Neuron (in vitro differentiated cells): Measurements from ENCODE around the gene CHMP4B.

Source experiments
- H2AFZ ChIP-seq: one replicate; pipeline ENCODE4 v1.6.1; 2013; ENCODE audit warnings: low read depth, mild to moderate bottlenecking, inconsistent platforms, low read length, moderate library complexity
- H3K27me3 ChIP-seq: one replicate; pipeline ENCODE4 v1.6.1; 2013; ENCODE audit warnings: low read length; ENCODE audit not compliant: insufficient read depth
- H3K36me3 ChIP-seq: one replicate; pipeline ENCODE4 v1.6.1; 2013; ENCODE audit warnings: low read length; ENCODE audit not compliant: insufficient read depth
- H3K4me1 ChIP-seq: one replicate; pipeline ENCODE4 v1.6.1; 2013; ENCODE audit warnings: low read length; ENCODE audit not compliant: insufficient read depth
- H3K4me3 ChIP-seq: 2 replicates; pipeline ENCODE4 v1.5.1; 2013; ENCODE audit warnings: mild to moderate bottlenecking, low read length, moderate library complexity
- H3K9me3 ChIP-seq: one replicate; pipeline ENCODE4 v1.6.1; 2013; ENCODE audit warnings: low read length

CHMP4B gene

GRCh38 chr20:33810885-33811775 lies at the start of gene CHMP4B:
CHMP4B (plus strand) TSS chr20:33811348; CDS start chr20:33811469, 121 bp downstream.
- peaks cover 11% of the 10 kb centered on the region for H3K4me1 ChIP-seq
- no peaks in the 10 kb centered on the region for H3K36me3 ChIP-seq
- H3K27me3 ChIP-seq: no peaks in the 10 kb centered on the region
- H3K9me3 ChIP-seq: no peaks in the 10 kb centered on the region
- peak within 1 kb of the TSS; percentile 76 for H3K4me3 ChIP-seq
- H2AFZ ChIP-seq: peak within 1 kb of the TSS; percentile 82

GRCh38 chr20:33761698-33762250 lies 49.4 kb upstream of the CHMP4B start:
- Histone ChIP-seq H3K4me3 (no peak overlapping the region), H3K9me3 (peaks cover 4% of the 10 kb centered on the region), H3K4me1 (peaks cover 1% of the 10 kb centered on the region), H3K27me3 (no peaks in the 10 kb centered on the region), H2AFZ (no peak overlapping the region), H3K36me3 (no peaks in the 10 kb centered on the region)

- Histone ChIP-seq H3K9me3 (no peaks in the 10 kb centered on the region), H3K27me3 (no peaks in the 10 kb centered on the region), H3K4me3 (no peak overlapping the region), H3K36me3 (peaks cover 2% of the 10 kb centered on the region), H3K4me1 (no peaks in the 10 kb centered on the region), H2AFZ (no peak overlapping the region)
Observed at GRCh38 chr20:33765099-33765498, 46.0 kb upstream of the CHMP4B start.

DNA sequence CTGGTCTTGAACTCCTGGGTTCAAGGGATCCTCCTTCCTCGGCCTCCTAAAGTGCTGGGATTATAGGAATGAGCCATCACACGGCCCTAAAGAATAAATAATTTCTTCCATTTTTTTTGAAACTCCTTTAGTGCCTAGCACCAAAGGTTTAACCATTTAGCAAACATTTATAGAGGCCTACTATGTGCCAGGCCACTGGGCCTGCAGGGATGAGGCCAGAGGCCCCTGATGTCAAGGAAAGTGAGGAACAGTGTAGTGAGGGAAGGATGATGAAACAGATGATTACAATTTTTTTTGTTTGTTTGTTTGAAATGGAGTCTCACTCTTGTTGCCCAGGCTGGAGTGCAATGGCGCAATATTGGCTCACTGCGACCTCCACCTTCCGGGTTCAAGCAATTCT lies 45.6 kb upstream of the CHMP4B start:
- Histone ChIP-seq H3K27me3 (no peaks in the 10 kb centered on the region), H3K36me3 (peaks cover 3% of the 10 kb centered on the region), H3K4me3 (no peak overlapping the region), H2AFZ (no peak overlapping the region), H3K4me1 (no peaks in the 10 kb centered on the region), H3K9me3 (no peaks in the 10 kb centered on the region)

DNA sequence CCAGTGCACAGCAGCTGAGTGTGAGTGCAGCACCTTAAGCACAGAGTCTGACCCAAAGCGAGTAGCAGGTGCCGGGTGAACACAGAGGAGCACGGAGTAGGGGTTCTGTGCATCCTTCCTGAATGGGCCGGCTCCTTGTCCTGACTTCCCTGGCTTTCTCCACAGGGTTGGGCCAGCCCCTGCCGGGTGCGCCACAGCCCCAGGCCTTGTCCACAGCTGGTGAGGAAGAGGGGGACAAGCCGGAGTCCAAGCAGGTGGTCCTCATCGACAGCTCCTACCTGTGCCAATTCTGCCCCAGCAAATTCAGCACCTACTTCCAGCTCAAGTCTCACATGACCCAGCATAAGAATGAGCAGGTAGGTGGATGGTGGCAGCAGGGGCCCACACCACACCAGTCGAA lies 44.5 kb upstream of the CHMP4B start:
- no peak overlapping the region for H3K4me3 ChIP-seq
- no peaks in the 10 kb centered on the region for H3K9me3 ChIP-seq
- H2AFZ ChIP-seq: no peak overlapping the region
- peaks cover 3% of the 10 kb centered on the region for H3K36me3 ChIP-seq
- H3K27me3 ChIP-seq: no peaks in the 10 kb centered on the region
- H3K4me1 ChIP-seq: no peaks in the 10 kb centered on the region

DNA sequence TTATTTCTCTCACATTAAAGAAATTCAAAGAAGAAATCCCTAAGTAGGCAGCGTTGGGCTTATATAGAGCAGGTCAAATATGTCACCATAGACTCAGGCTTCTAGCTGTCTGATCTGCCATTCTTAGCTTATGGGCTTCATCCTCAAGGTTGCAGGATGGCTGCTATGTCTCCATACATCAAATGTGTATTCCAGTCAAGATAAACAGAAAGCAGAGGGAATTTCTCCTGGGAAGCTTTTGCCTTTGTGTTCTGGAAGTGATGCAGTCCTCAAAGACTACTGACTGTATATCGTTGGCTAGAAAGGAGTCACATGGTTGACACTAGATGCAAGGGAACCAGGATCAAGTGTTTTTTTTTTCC lies 43.4 kb upstream of the CHMP4B start:
- Histone ChIP-seq H3K27me3 (no peaks in the 10 kb centered on the region), H3K9me3 (no peaks in the 10 kb centered on the region), H3K36me3 (peaks cover 3% of the 10 kb centered on the region), H3K4me1 (no peaks in the 10 kb centered on the region), H2AFZ (no peak overlapping the region), H3K4me3 (no peak overlapping the region)

DNA sequence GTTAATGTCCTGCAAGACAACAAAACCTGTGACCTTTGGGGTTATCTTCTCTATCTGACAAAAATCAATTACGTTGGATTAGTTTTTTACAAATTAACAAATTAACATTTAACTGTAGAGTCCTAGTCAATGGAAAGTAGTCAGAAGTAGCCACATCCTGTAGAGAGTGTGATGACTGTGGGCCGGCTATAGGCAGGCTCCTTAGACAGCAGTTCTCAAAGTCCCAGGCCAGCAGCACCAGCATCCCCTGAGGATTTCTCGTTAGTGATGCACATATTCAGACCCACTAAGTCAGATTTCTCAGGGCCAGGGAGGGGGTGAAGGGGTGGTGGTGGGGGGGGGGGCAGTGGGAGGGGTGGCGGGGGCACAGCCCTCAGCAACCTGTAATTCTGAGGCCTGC lies 42.1 kb upstream of the CHMP4B start:
- Histone ChIP-seq H3K27me3 (no peaks in the 10 kb centered on the region), H2AFZ (no peak overlapping the region), H3K4me3 (no peak overlapping the region), H3K4me1 (no peaks in the 10 kb centered on the region), H3K9me3 (no peaks in the 10 kb centered on the region), H3K36me3 (peaks cover 3% of the 10 kb centered on the region)

- Histone ChIP-seq H3K9me3 (no peaks in the 10 kb centered on the region), H3K27me3 (no peaks in the 10 kb centered on the region), H3K4me3 (no peak overlapping the region), H3K36me3 (peaks cover 3% of the 10 kb centered on the region), H3K4me1 (no peaks in the 10 kb centered on the region), H2AFZ (no peak overlapping the region)
Observed at GRCh38 chr20:33770005-33770404, 41.1 kb upstream of the CHMP4B start.

DNA sequence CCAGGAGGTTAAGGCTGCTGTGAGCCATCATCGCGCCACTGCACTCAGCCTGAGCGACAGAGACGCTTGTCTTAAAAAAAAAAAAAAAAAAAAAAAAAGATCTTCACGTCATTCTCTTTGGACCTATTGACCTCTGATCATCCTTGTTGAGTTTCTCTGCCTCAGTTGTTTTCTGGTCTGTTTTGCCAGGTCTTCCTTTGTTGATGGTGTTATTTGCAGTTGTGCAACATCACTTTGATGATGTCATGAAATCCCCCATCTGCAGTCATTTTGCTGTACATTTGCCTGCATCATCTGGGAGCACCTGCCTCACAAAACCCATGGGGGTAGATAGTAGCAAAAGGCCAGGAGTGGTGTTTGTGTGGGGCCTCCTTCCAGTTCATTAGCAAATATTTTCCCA lies 39.2 kb upstream of the CHMP4B start:
- no peak overlapping the region for H2AFZ ChIP-seq
- no peaks in the 10 kb centered on the region for H3K4me1 ChIP-seq
- H3K4me3 ChIP-seq: no peak overlapping the region
- H3K36me3 ChIP-seq: peaks cover 3% of the 10 kb centered on the region
- H3K9me3 ChIP-seq: no peaks in the 10 kb centered on the region
- no peaks in the 10 kb centered on the region for H3K27me3 ChIP-seq

DNA sequence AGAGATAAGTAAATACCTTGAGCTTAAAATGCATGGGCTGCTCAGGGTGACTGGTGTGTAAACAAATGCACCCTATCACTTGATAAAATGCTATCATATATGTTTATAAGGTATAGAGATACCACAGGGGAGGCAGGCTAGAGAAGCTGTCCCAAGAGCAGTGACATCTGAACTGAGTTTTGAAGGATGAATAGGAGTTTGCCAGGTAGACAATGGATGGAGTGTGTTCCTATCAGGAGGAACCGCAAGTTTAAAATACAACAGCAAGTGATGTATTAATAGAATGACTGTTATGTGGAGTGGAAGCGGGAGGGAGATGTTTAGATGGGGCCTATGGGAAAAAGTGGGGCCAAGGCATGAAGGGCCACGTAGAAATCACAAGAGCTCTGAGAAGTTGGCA lies 38.7 kb upstream of the CHMP4B start:
- no peaks in the 10 kb centered on the region for H3K4me1 ChIP-seq
- H2AFZ ChIP-seq: no peak overlapping the region
- H3K9me3 ChIP-seq: no peaks in the 10 kb centered on the region
- no peaks in the 10 kb centered on the region for H3K27me3 ChIP-seq
- peaks cover 3% of the 10 kb centered on the region for H3K36me3 ChIP-seq
- no peak overlapping the region for H3K4me3 ChIP-seq

GRCh38 chr20:33773412-33774089 lies 37.6 kb upstream of the CHMP4B start:
- H3K36me3 ChIP-seq: peaks cover 3% of the 10 kb centered on the region
- H3K4me1 ChIP-seq: no peaks in the 10 kb centered on the region
- H3K4me3 ChIP-seq: no peak overlapping the region
- no peaks in the 10 kb centered on the region for H3K27me3 ChIP-seq
- H3K9me3 ChIP-seq: no peaks in the 10 kb centered on the region
- H2AFZ ChIP-seq: no peak overlapping the region

DNA sequence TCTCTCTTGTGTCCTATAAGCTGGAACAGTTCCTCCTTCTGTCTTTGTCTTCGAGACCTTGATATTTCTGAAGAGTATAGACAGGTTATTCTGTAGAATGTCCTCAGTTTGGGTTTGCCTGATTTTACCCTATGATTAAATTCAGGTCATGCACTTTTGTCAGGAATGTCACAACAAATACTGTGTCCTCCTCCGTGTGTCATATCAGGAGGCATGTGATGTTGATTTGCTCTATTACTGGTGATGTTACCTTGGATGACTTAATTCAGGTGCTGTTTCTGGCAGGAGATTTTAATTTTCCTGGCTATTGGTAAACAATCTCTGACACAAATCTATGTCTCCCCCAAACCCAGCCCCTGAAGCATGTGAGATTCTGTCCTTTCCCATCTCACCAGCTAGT lies 33.3 kb upstream of the CHMP4B start:
- no peaks in the 10 kb centered on the region for H3K9me3 ChIP-seq
- no peaks in the 10 kb centered on the region for H3K27me3 ChIP-seq
- no peaks in the 10 kb centered on the region for H3K36me3 ChIP-seq
- H3K4me3 ChIP-seq: no peak overlapping the region
- H3K4me1 ChIP-seq: no peaks in the 10 kb centered on the region
- H2AFZ ChIP-seq: no peak overlapping the region

- Histone ChIP-seq H3K36me3 (no peaks in the 10 kb centered on the region), H3K9me3 (no peaks in the 10 kb centered on the region), H3K4me1 (no peaks in the 10 kb centered on the region), H3K27me3 (no peaks in the 10 kb centered on the region), H2AFZ (no peak overlapping the region), H3K4me3 (no peak overlapping the region)
Observed at GRCh38 chr20:33781133-33781532, 30.0 kb upstream of the CHMP4B start.
